Naive B cell (primary cell): Measurements from ENCODE around the gene ZNF765. TPM values are rescaled to one million over a fixed set of nuclear protein-coding genes. Genes with fewer than 3 reads are reported as not detected.
"Not testable (repeated sequence)": the region's sequence is repeated elsewhere in the genome, so short reads cannot be mapped to it uniquely, and the experiment has no call there.

Experiments
- ATAC-seq, 2 donors: fragments of 150-1000 bp; cut with Tn5 transposase; 2 replicates each; pipeline ENCODE4 v1.10.0; 2021; ENCODE audit warnings: low read depth in 2 of 2, mild to moderate bottlenecking in 2 of 2, moderate library complexity in 2 of 2
- DNase-seq: peaks from one replicate; pipeline ENCODE4 v3.0.0; 2022
- H3K27ac Mint-ChIP-seq, 6 donors: one replicate each; pipeline ENCODE4 v1.8.0; 2020 to 2022; ENCODE audit warnings: mild to moderate bottlenecking in 6 of 6, mixed read lengths in 6 of 6, moderate library complexity in 5 of 6, inconsistent platforms in 2 of 6
- H3K27me3 Mint-ChIP-seq, 3 donors: one replicate each; pipeline ENCODE4 v1.8.0; 2021 to 2022; ENCODE audit warnings: mixed read lengths in 3 of 3, mild to moderate bottlenecking in 1 of 3
- H3K36me3 Mint-ChIP-seq, 2 donors: one replicate each; pipeline ENCODE4 v1.8.0; 2020 to 2022; ENCODE audit warnings: mixed read lengths in 2 of 2, inconsistent platforms in 1 of 2, mild to moderate bottlenecking in 1 of 2
- H3K4me1 Mint-ChIP-seq, 3 donors: one replicate each; pipeline ENCODE4 v1.8.0; 2020 to 2022; ENCODE audit warnings: mixed read lengths in 3 of 3, inconsistent platforms in 1 of 3, mild to moderate bottlenecking in 1 of 3, moderate library complexity in 1 of 3
- H3K4me3 Mint-ChIP-seq, 8 donors: one replicate each; pipeline ENCODE4 v1.8.0; 2020 to 2022; ENCODE audit warnings: mild to moderate bottlenecking in 8 of 8, mixed read lengths in 8 of 8, moderate library complexity in 8 of 8, inconsistent platforms in 2 of 8
- H3K9me3 Mint-ChIP-seq, 7 donors: one replicate each; pipeline ENCODE4 v1.8.0; 2020 to 2022; ENCODE audit warnings: mixed read lengths in 7 of 7, mild to moderate bottlenecking in 5 of 7, inconsistent platforms in 2 of 7, moderate library complexity in 1 of 7
- polyA plus RNA-seq, 6 donors: library from polyadenylated mRNA; unstranded; fragments of 300-500 nt; fragmentation: Illumina TruSeq; gene quantifications; one replicate each; pipeline ENCODE4 v1.2.3, GENCODE V29; 2021; ENCODE audit warnings: low read depth in 6 of 6

Gene ZNF765
- polyA plus RNA-seq: 10 to 100 TPM; 10.0 to 20.2 (median 14.8) TPM

- peaks cover 2 to 17% (median 11%) of the 10 kb centered on the region in 7 donors for H3K9me3 Mint-ChIP-seq
Measured at GRCh38 chr19:53394974-53395839, at the start of gene ZNF765. Gene ZNF765 (plus strand): TSS chr19:53395149. CDS start chr19:53398016, 2,867 bp downstream.

GRCh38 chr19:53355739-53356138 lies 39.2 kb upstream of the ZNF765 start:
- peaks cover 0 to 6% (median 0%) of the 10 kb centered on the region in 3 donors for H3K4me1 Mint-ChIP-seq
- ATAC-seq (no peak), DNase-seq (no peak)
- H3K27ac Mint-ChIP-seq: no peak overlapping the region
- H3K36me3 Mint-ChIP-seq: peaks cover 28 to 29% of the 10 kb centered on the region in 2 donors
- H3K4me3 Mint-ChIP-seq: no peak overlapping the region
- H3K27me3 Mint-ChIP-seq: no peaks in the 10 kb centered on the region
- peaks cover 6 to 86% (median 67%) of the 10 kb centered on the region in 7 donors for H3K9me3 Mint-ChIP-seq

More at GRCh38 chr19:53394974-53395839, at the start of gene ZNF765:
- Mint-ChIP-seq H3K36me3 (peaks cover 10% of the 10 kb centered on the region in 2 donors), H3K27ac (peak within 1 kb of the TSS; percentile 68 to 94 (median 92)), H3K4me1 (peaks cover 19 to 43% (median 26%) of the 10 kb centered on the region in 3 donors), H3K4me3 (peak within 1 kb of the TSS; percentile 85 to 99 (median 98)), H3K27me3 (no peaks in the 10 kb centered on the region)
- ATAC-seq (peak; percentile 98 to 99), DNase-seq (peak; percentile 94)

GRCh38 chr19:53357821-53358581 lies 36.9 kb upstream of the ZNF765 start:
- DNase-seq (no peak), ATAC-seq (no peak)
- peaks cover 5 to 67% (median 44%) of the 10 kb centered on the region in 7 donors for H3K9me3 Mint-ChIP-seq
- H3K36me3 Mint-ChIP-seq: peaks cover 6 to 9% of the 10 kb centered on the region in 2 donors
- H3K27me3 Mint-ChIP-seq: peaks cover 0 to 12% (median 0%) of the 10 kb centered on the region in 3 donors
- H3K4me1 Mint-ChIP-seq: peaks cover 0 to 6% (median 0%) of the 10 kb centered on the region in 3 donors
- no peak overlapping the region for H3K4me3 Mint-ChIP-seq
- H3K27ac Mint-ChIP-seq: no peak overlapping the region

- ATAC-seq, H3K36me3 Mint-ChIP-seq, DNase-seq, H3K4me3 Mint-ChIP-seq, H3K27ac Mint-ChIP-seq, H3K4me1 Mint-ChIP-seq: not testable (repeated sequence)
- peaks cover 0 to 47% (median 32%) of the 10 kb centered on the region in 7 donors for H3K9me3 Mint-ChIP-seq
- H3K27me3 Mint-ChIP-seq: peaks cover 0 to 18% (median 0%) of the 10 kb centered on the region in 3 donors
Measured at GRCh38 chr19:53360056-53360455, 34.9 kb upstream of the ZNF765 start.

GRCh38 chr19:53365134-53365898 lies 29.6 kb upstream of the ZNF765 start, which contains the start of gene ZNF525:
Gene ZNF525 (plus strand): TSS chr19:53365705. CDS start chr19:53372282, 6,577 bp downstream.
- Mint-ChIP-seq H3K27me3 (peaks cover 0 to 18% (median 0%) of the 10 kb centered on the region in 3 donors), H3K4me3 (peak within 1 kb of the TSS; percentile 90 to 99 (median 98))
- ATAC-seq: peak; percentile 99

GRCh38 chr19:53365899-53366493 lies 29.0 kb upstream of the ZNF765 start:
- no peak for DNase-seq
- peaks cover 0 to 9% (median 2%) of the 10 kb centered on the region in 7 donors for H3K9me3 Mint-ChIP-seq

More at GRCh38 chr19:53365134-53365898, 29.6 kb upstream of the ZNF765 start, which contains the start of gene ZNF525:
- peak within 1 kb of the TSS; percentile 93 to 99 (median 98) for H3K27ac Mint-ChIP-seq
- H3K4me1 Mint-ChIP-seq: peaks cover 19 to 39% (median 28%) of the 10 kb centered on the region in 3 donors
- peaks cover 0 to 11% of the 10 kb centered on the region in 2 donors for H3K36me3 Mint-ChIP-seq
- DNase-seq: peak; percentile 97
- peaks cover 0 to 6% (median 2%) of the 10 kb centered on the region in 7 donors for H3K9me3 Mint-ChIP-seq

GRCh38 chr19:53372196-53372595 lies 22.8 kb upstream of the ZNF765 start:
- Mint-ChIP-seq H3K4me3 (no peak overlapping the region), H3K36me3 (peaks cover 44 to 52% of the 10 kb centered on the region in 2 donors), H3K9me3 (peaks cover 0 to 13% (median 6%) of the 10 kb centered on the region in 7 donors), H3K27ac (no peak overlapping the region), H3K4me1 (peaks cover 10 to 21% (median 11%) of the 10 kb centered on the region in 3 donors), H3K27me3 (no peaks in the 10 kb centered on the region)
- no peak for DNase-seq
- no peak for ATAC-seq

More at GRCh38 chr19:53365899-53366493, 29.0 kb upstream of the ZNF765 start:
- Mint-ChIP-seq H3K27me3 (peaks cover 0 to 17% (median 0%) of the 10 kb centered on the region in 3 donors), H3K27ac (peak overlapping the region; percentile 93 to 99 (median 98)), H3K36me3 (peaks cover 5 to 11% of the 10 kb centered on the region in 2 donors), H3K4me3 (peak overlapping the region; percentile 90 to 99 (median 98)), H3K4me1 (peaks cover 22 to 43% (median 28%) of the 10 kb centered on the region in 3 donors)
- ATAC-seq: peak; percentile 40 to 44

GRCh38 chr19:53374288-53374687 lies 20.7 kb upstream of the ZNF765 start:
- Mint-ChIP-seq H3K9me3 (peaks cover 5 to 29% (median 10%) of the 10 kb centered on the region in 7 donors), H3K4me1 (peaks cover 5 to 8% (median 5%) of the 10 kb centered on the region in 3 donors), H3K4me3 (no peak overlapping the region), H3K36me3 (peaks cover 44 to 58% of the 10 kb centered on the region in 2 donors), H3K27me3 (no peaks in the 10 kb centered on the region), H3K27ac (peak overlapping the region in 1 of 6 donors; percentile 24)
- no peak for ATAC-seq
- DNase-seq: no peak

GRCh38 chr19:53374743-53375142 lies 20.2 kb upstream of the ZNF765 start:
- H3K27ac Mint-ChIP-seq: no peak overlapping the region
- ATAC-seq: no peak

GRCh38 chr19:53381376-53381775 lies 13.6 kb upstream of the ZNF765 start:
- Mint-ChIP-seq H3K4me3 (no peak overlapping the region), H3K9me3 (peaks cover 17 to 87% (median 76%) of the 10 kb centered on the region in 7 donors), H3K27ac (no peak overlapping the region), H3K27me3 (no peaks in the 10 kb centered on the region), H3K4me1 (peaks cover 0 to 2% (median 0%) of the 10 kb centered on the region in 3 donors), H3K36me3 (peaks cover 62 to 83% of the 10 kb centered on the region in 2 donors)
- ATAC-seq (no peak), DNase-seq (no peak)

More at GRCh38 chr19:53374743-53375142, 20.2 kb upstream of the ZNF765 start:
- H3K9me3 Mint-ChIP-seq: peaks cover 5 to 33% (median 14%) of the 10 kb centered on the region in 7 donors
- no peak for DNase-seq
- H3K4me3 Mint-ChIP-seq: no peak overlapping the region
- no peaks in the 10 kb centered on the region for H3K27me3 Mint-ChIP-seq
- H3K36me3 Mint-ChIP-seq: peaks cover 44 to 61% of the 10 kb centered on the region in 2 donors
- H3K4me1 Mint-ChIP-seq: peaks cover 5 to 8% (median 5%) of the 10 kb centered on the region in 3 donors

- Mint-ChIP-seq H3K4me1 (peaks cover 6 to 13% (median 12%) of the 10 kb centered on the region in 3 donors), H3K27me3 (no peaks in the 10 kb centered on the region), H3K36me3 (peaks cover 36% of the 10 kb centered on the region in 2 donors), H3K4me3 (no peak overlapping the region), H3K9me3 (peaks cover 15 to 74% (median 68%) of the 10 kb centered on the region in 7 donors), H3K27ac (no peak overlapping the region)
- DNase-seq: no peak
- no peak for ATAC-seq
Measured at GRCh38 chr19:53388168-53388567, 6.8 kb upstream of the ZNF765 start.

- H3K27ac Mint-ChIP-seq: no peak overlapping the region
- peaks cover 9 to 13% (median 12%) of the 10 kb centered on the region in 3 donors for H3K4me1 Mint-ChIP-seq
- no peaks in the 10 kb centered on the region for H3K27me3 Mint-ChIP-seq
- H3K9me3 Mint-ChIP-seq: peaks cover 14 to 67% (median 61%) of the 10 kb centered on the region in 7 donors
- peaks cover 29 to 31% of the 10 kb centered on the region in 2 donors for H3K36me3 Mint-ChIP-seq
- no peak for ATAC-seq
- no peak overlapping the region for H3K4me3 Mint-ChIP-seq
- DNase-seq: no peak
Measured at GRCh38 chr19:53388904-53389303, 6.0 kb upstream of the ZNF765 start.
